HL-60 (cell line): ENCODE data around the gene BCL6.

ENCODE experiments used
- DNase-seq, 2 experiments: peaks; one replicate each; pipeline ENCODE4 v3.0.0-alpha.2; 2010 to 2020; ENCODE audit warnings: low read depth in 1 of 2, low spot score in 1 of 2
- H3K27ac ChIP-seq: fragments of 250-450 bp; sonication (Bioruptor Pico); replicated peaks from 2 replicates; pipeline ENCODE4 v1.5.1; 2020; ENCODE audit warnings: mild to moderate bottlenecking, moderate library complexity
- H3K27me3 ChIP-seq: fragments of 250-450 bp; sonication (Bioruptor Pico); 2 replicates; pipeline ENCODE4 v1.5.1; 2021; ENCODE audit warnings: mild to moderate bottlenecking, moderate library complexity; ENCODE audit not compliant: insufficient read depth, poor library complexity, severe bottlenecking
- H3K4me3 ChIP-seq: replicated peaks from 2 replicates; pipeline ENCODE4 v1.5.1; 2011; ENCODE audit warnings: mild to moderate bottlenecking, control low read depth, low read length; ENCODE audit not compliant: insufficient read depth
- CTCF ChIP-seq: IDR thresholded peaks from one replicate; pipeline ENCODE4 v1.5.1; 2011; ENCODE audit warnings: low read length, control low read depth, inconsistent platforms; ENCODE audit not compliant: insufficient read depth
- GABPA ChIP-seq: IDR thresholded peaks from 2 replicates; pipeline ENCODE4 v1.6.1; 2012; ENCODE audit warnings: low read depth
- POLR2AphosphoS5 ChIP-seq: IDR thresholded peaks from 2 replicates; pipeline ENCODE4 v1.6.1; 2012; ENCODE audit warnings: low read depth
- REST ChIP-seq: IDR thresholded peaks from 2 replicates; pipeline ENCODE4 v1.6.1; 2012; ENCODE audit warnings: low read depth; ENCODE audit not compliant: insufficient replicate concordance
- SPI1 ChIP-seq: IDR thresholded peaks from 2 replicates; pipeline ENCODE4 v1.6.1; 2012; ENCODE audit warnings: low read depth, mild to moderate bottlenecking, borderline replicate concordance

BCL6 gene

GRCh38 chr3:187759601-187760000, 14.3 kb upstream of the BCL6 start:
- Histone ChIP-seq H3K27me3 (no peaks in the 10 kb centered on the region), H3K27ac (no peak overlapping the region), H3K4me3 (no peak overlapping the region)
- no peak for TF ChIP-seq REST
- TF ChIP-seq CTCF: no peak
- TF ChIP-seq GABPA: no peak
- no peak for TF ChIP-seq POLR2AphosphoS5
- no peak for TF ChIP-seq SPI1
- DNase-seq: no peak

GRCh38 chr3:187758318-187758955, 13.2 kb upstream of the BCL6 start:
- H3K27ac ChIP-seq: no peak overlapping the region
- DNase-seq: no peak
- H3K4me3 ChIP-seq: no peak overlapping the region
- H3K27me3 ChIP-seq: no peaks in the 10 kb centered on the region
- TF ChIP-seq SPI1 (no peak), REST (no peak), GABPA (no peak), CTCF (no peak), POLR2AphosphoS5 (no peak)

- Histone ChIP-seq H3K4me3 (no peak overlapping the region), H3K27me3 (no peaks in the 10 kb centered on the region), H3K27ac (no peak overlapping the region)
- no peak for DNase-seq
- no peak for TF ChIP-seq POLR2AphosphoS5
- TF ChIP-seq CTCF: no peak
- TF ChIP-seq REST: no peak
- TF ChIP-seq GABPA: no peak
- TF ChIP-seq SPI1: no peak
Observed at GRCh38 chr3:187753516-187753915, 8.2 kb upstream of the BCL6 start.
